H1 (cell line): ENCODE data around the gene KLHL3. TPM values are rescaled to one million over a fixed set of nuclear protein-coding genes. Genes with fewer than 3 reads are reported as not detected.

Source experiments
- CTCF ChIA-PET: fragments of 300-600 bp; sonication (Branson Sonifier 250); formaldehyde crosslinking; loops from one replicate; lab custom pipeline; 2021; ENCODE audit not compliant: partially characterized antibody; lab: Charles Lee
- POLR2A ChIA-PET: fragments of 300-600 bp; sonication (Branson Sonifier 250); formaldehyde crosslinking; loops from one replicate; lab custom pipeline; 2021; ENCODE audit warnings: inconsistent platforms; ENCODE audit not compliant: partially characterized antibody; lab: Charles Lee
- DNase-seq, 2 experiments: peaks; one replicate each; pipeline versions ENCODE4 v3.0.0 to v3.0.0-alpha.2; 2010 to 2022; ENCODE audit warnings: low spot score in 2 of 2, low read depth in 1 of 2, mixed read lengths in 1 of 2
- FAIRE-seq: peaks from 2 replicates; lab custom pipeline; 2011; peaks lifted over from hg19 to GRCh38; lab: Jason Lieb, UNC
- H2AFZ ChIP-seq: 2 replicates; pipeline ENCODE4 v1.8.1; 2012; ENCODE audit warnings: low read length, inconsistent platforms
- H2AK5ac ChIP-seq: 2 replicates; pipeline ENCODE4 v1.6.1; 2013; ENCODE audit warnings: low read depth, low read length
- H2BK120ac ChIP-seq: replicated peaks from 2 replicates; pipeline ENCODE3; 2013; ENCODE audit warnings: low read depth, low read length, inconsistent platforms
- H2BK12ac ChIP-seq: 2 replicates; pipeline ENCODE4 v1.6.1; 2013; ENCODE audit warnings: low read depth, low read length
- H2BK15ac ChIP-seq: 2 replicates; pipeline ENCODE4 v1.6.1; 2013; ENCODE audit warnings: low read length
- H2BK20ac ChIP-seq: 2 replicates; pipeline ENCODE4 v1.6.1; 2013; ENCODE audit warnings: low read length
- H2BK5ac ChIP-seq: 2 replicates; pipeline ENCODE4 v1.6.1; 2013; ENCODE audit warnings: low read depth, low read length
- H3K14ac ChIP-seq: 2 replicates; pipeline ENCODE4 v1.6.1; 2013; ENCODE audit warnings: inconsistent platforms; ENCODE audit not compliant: insufficient read length
- H3K18ac ChIP-seq: 2 replicates; pipeline ENCODE4 v1.6.1; 2013; ENCODE audit warnings: low read length; ENCODE audit errors: extremely low read depth
- H3K23ac ChIP-seq: 2 replicates; pipeline ENCODE4 v1.6.1; 2013; ENCODE audit warnings: inconsistent platforms; ENCODE audit not compliant: insufficient read length
- H3K23me2 ChIP-seq: 2 replicates; pipeline ENCODE4 v1.6.1; 2013; ENCODE audit warnings: low read depth, low read length
- H3K27ac ChIP-seq: 2 replicates; pipeline ENCODE4 v1.6.1; 2011; ENCODE audit warnings: low read depth, low read length, inconsistent platforms
- H3K27me3 ChIP-seq, 4 experiments: replicated peaks in 1 of 4; 1 replicate in 1 of 4; 2 replicates in 3 of 4; pipeline versions ENCODE4 v1.6.1 to v1.8.1; 2011 to 2013; ENCODE audit warnings: low read length in 3 of 4, mild to moderate bottlenecking in 3 of 4, inconsistent platforms in 2 of 4, mixed read lengths in 2 of 4, moderate library complexity in 1 of 4; ENCODE audit not compliant: control insufficient read depth in 3 of 4, insufficient read depth in 3 of 4; ENCODE audit errors: extremely low read depth in 1 of 4
- H3K36me3 ChIP-seq, 4 experiments: 2 replicates each; pipeline versions ENCODE4 v1.6.1 to v1.8.1; 2011 to 2013; ENCODE audit warnings: mild to moderate bottlenecking in 4 of 4, low read length in 3 of 4, moderate library complexity in 2 of 4, control low read depth in 1 of 4, inconsistent platforms in 1 of 4; ENCODE audit not compliant: insufficient read depth in 4 of 4, control insufficient read depth in 2 of 4
- H3K4ac ChIP-seq: replicated peaks from 2 replicates; pipeline ENCODE3; 2013; ENCODE audit warnings: low read length, low read depth, mixed read lengths, inconsistent platforms; ENCODE audit not compliant: insufficient read length
- H3K4me1 ChIP-seq, 4 experiments: replicated peaks in 1 of 4; 1 replicate in 1 of 4; 2 replicates in 3 of 4; pipeline versions ENCODE4 v1.6.1 to v1.8.1; 2011 to 2013; ENCODE audit warnings: low read length in 3 of 4, inconsistent platforms in 2 of 4, mixed read lengths in 1 of 4; ENCODE audit not compliant: insufficient read depth in 4 of 4, control insufficient read depth in 3 of 4
- H3K4me2 ChIP-seq, 2 experiments: 2 replicates each; pipeline versions ENCODE4 v1.6.1 to v1.8.1; 2011 to 2013; ENCODE audit warnings: low read depth in 2 of 2, low read length in 2 of 2, control low read depth in 1 of 2, inconsistent platforms in 1 of 2, mild to moderate bottlenecking in 1 of 2; ENCODE audit not compliant: insufficient read depth in 1 of 2
- H3K4me3 ChIP-seq, 4 experiments: fragments of 200-600, 300-600 bp in 1 of 4; sonication (generic), shearing (Covaris generic), sonication (Bioruptor Twin) in 1 of 4; 2 replicates each; pipeline versions ENCODE4 v1.5.1 to v1.8.1; 2011 to 2016; ENCODE audit warnings: low read length in 4 of 4, low read depth in 3 of 4, control low read depth in 2 of 4, inconsistent platforms in 2 of 4, mild to moderate bottlenecking in 2 of 4, mixed read lengths in 1 of 4, moderate library complexity in 1 of 4; ENCODE audit not compliant: insufficient read depth in 2 of 4; ENCODE audit errors: extremely low read depth in 1 of 4
- H3K56ac ChIP-seq: replicated peaks from 2 replicates; pipeline ENCODE3; 2013; ENCODE audit warnings: low read depth, mild to moderate bottlenecking, mixed read lengths, low read length, inconsistent platforms; ENCODE audit not compliant: insufficient read length
- H3K79me1 ChIP-seq: 2 replicates; pipeline ENCODE4 v1.6.1; 2013; ENCODE audit warnings: low read depth, low read length, control low read depth
- H3K79me2 ChIP-seq, 2 experiments: 2 replicates each; pipeline versions ENCODE4 v1.6.1 to v1.8.1; 2012 to 2013; ENCODE audit warnings: low read length in 2 of 2, mild to moderate bottlenecking in 2 of 2, inconsistent platforms in 1 of 2; ENCODE audit not compliant: insufficient read depth in 2 of 2, control insufficient read depth in 1 of 2
- H3K9ac ChIP-seq, 4 experiments: replicated peaks in 1 of 4; 1 replicate in 1 of 4; 2 replicates in 3 of 4; pipeline versions ENCODE4 v1.6.1 to v1.8.1; 2011 to 2013; ENCODE audit warnings: low read depth in 3 of 4, low read length in 3 of 4, control low read depth in 2 of 4, mild to moderate bottlenecking in 2 of 4, moderate library complexity in 2 of 4, inconsistent platforms in 1 of 4; ENCODE audit errors: extremely low read depth in 1 of 4
- H3K9me3 ChIP-seq, 2 experiments: 2 replicates each; pipeline versions ENCODE4 v1.6.1 to v1.8.1; 2012 to 2013; ENCODE audit warnings: mild to moderate bottlenecking in 2 of 2, moderate library complexity in 2 of 2, control low read depth in 1 of 2, inconsistent platforms in 1 of 2, low read depth in 1 of 2, low read length in 1 of 2, mixed read lengths in 1 of 2; ENCODE audit not compliant: insufficient read depth in 2 of 2
- H4K20me1 ChIP-seq, 2 experiments: replicated peaks in 1 of 2; 2 replicates each; pipeline versions ENCODE3 to v1.8.1; 2011 to 2013; ENCODE audit warnings: inconsistent platforms in 2 of 2, low read length in 2 of 2, mild to moderate bottlenecking in 1 of 2; ENCODE audit not compliant: insufficient read depth in 2 of 2, control insufficient read depth in 1 of 2
- H4K5ac ChIP-seq: 2 replicates; pipeline ENCODE4 v1.6.1; 2013; ENCODE audit warnings: low read length, low read depth, mixed read lengths, inconsistent platforms; ENCODE audit not compliant: insufficient read length
- H4K8ac ChIP-seq: 2 replicates; pipeline ENCODE4 v1.8.0; 2013; ENCODE audit warnings: mild to moderate bottlenecking, moderate library complexity, low read length, inconsistent platforms; ENCODE audit not compliant: insufficient read depth; ENCODE audit errors: extremely low read depth
- H4K91ac ChIP-seq: replicated peaks from 2 replicates; pipeline ENCODE3; 2013; ENCODE audit warnings: low read length, mixed read lengths, inconsistent platforms; ENCODE audit not compliant: insufficient read length
- CHD2 ChIP-seq: IDR thresholded peaks from 2 replicates; pipeline ENCODE4 v1.6.1; 2012; ENCODE audit warnings: low read length, improper control_type of control experiment
- KDM4A ChIP-seq: IDR thresholded peaks from one replicate; pipeline ENCODE4 v1.7.1; 2012; ENCODE audit warnings: low read depth, mild to moderate bottlenecking, moderate library complexity, low read length, inconsistent platforms; ENCODE audit not compliant: severe bottlenecking
- WGBS, 2 experiments: shearing (Covaris generic) in 1 of 2; methylation state at CpG; one replicate each; pipeline versions ENCODE4 v1.1.6 to v1.1.7; 2013 to 2015; ENCODE audit warnings: low lambda C conversion rate in 2 of 2, mixed read lengths in 2 of 2, inconsistent platforms in 1 of 2, low coverage in 1 of 2, missing lambda C conversion rate in 1 of 2; ENCODE audit not compliant: insufficient replicate concordance in 2 of 2, insufficient coverage in 1 of 2, insufficient read length in 1 of 2; ENCODE audit errors: extremely low coverage in 1 of 2, missing lambda C conversion rate in 1 of 2; 5-methylcytosine and 5-hydroxymethylcytosine counted together
- polyA plus RNA-seq, 7 experiments: library from polyadenylated mRNA; depleted of rRNA in 3 of 7; stranded (reverse) in 5 of 7; unstranded in 2 of 7; fragments of >200 nt in 5 of 7; fragments of 200-250 nt in 2 of 7; gene quantifications; 1 replicate in 5 of 7; 2 replicates in 1 of 7; 4 replicates in 1 of 7; pipeline versions ENCODE4 v1.2.1 to v1.2.3, GENCODE V29; 2011 to 2013; ENCODE audit warnings: missing spikeins in 2 of 7, mixed read lengths in 2 of 7
- total RNA-seq: library from RNA; stranded (reverse); fragmentation: NEBNext Ultra II Directional; extraction: Animal tissue kit (Norgen Biotek cat#: 25700); gene quantifications from 2 replicates; pipeline ENCODE4 v1.2.1, GENCODE V29; 2021
- TF ChIP-seq, protein P1 (sequence below): IDR thresholded peaks from 2 replicates; pipeline ENCODE4 v1.6.1; 2012; ENCODE audit warnings: inconsistent platforms

Gene KLHL3
- total and polyA plus RNA-seq, 2 of the 8 experiments (the other 6 are each of a cell fraction or from before 2014, with no cell fraction given) = 7.4 to 13.7 TPM

DNA sequence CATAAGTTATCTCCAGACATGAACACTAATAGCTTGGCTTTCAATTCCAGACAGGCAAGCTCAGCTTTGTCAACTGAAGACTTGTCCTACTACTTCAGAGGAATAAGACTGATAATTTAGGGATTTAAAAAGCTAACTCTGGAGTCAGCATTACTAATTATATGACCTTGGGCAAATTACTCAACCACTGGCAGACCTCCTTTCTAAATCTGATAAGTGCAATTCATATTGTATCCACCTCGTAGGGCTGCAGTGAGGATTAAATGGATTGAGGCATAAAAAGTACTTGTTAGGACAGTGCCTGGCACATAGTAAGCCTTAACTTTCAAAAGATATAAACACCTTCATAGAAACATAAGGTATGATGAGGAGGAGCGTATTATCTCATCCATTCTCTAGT lies 104.4 kb downstream of the KLHL3 start:
- Histone ChIP-seq H2BK12ac (no peak overlapping the region), H3K23ac (no peak overlapping the region), H2BK20ac (no peak overlapping the region), H2BK120ac (no peak overlapping the region), H2AFZ (no peak overlapping the region), H4K8ac (no peak overlapping the region), H3K79me2 (no peaks in the 10 kb centered on the region), H4K5ac (no peak overlapping the region), H3K14ac (no peak overlapping the region), H3K9me3 (no peaks in the 10 kb centered on the region), H3K27me3 (no peaks in the 10 kb centered on the region), H3K56ac (no peak overlapping the region), H4K20me1 (peaks cover 1 to 3% of the 10 kb centered on the region in 2 experiments), H3K4me1 (peaks cover 3 to 6% (median 4%) of the 10 kb centered on the region in 4 experiments; a peak in 6 of 7 replicates), H2AK5ac (no peak overlapping the region), H3K18ac (no peak overlapping the region), H2BK5ac (no peak overlapping the region), H3K4me2 (no peak overlapping the region), H3K4me3 (no peak overlapping the region), H3K4ac (no peak overlapping the region), H3K23me2 (no peaks in the 10 kb centered on the region), H3K9ac (no peak overlapping the region), H4K91ac (no peak overlapping the region), H2BK15ac (no peak overlapping the region), H3K27ac (no peak overlapping the region), H3K36me3 (no peaks in the 10 kb centered on the region), H3K79me1 (no peaks in the 10 kb centered on the region)
- POLR2A ChIA-PET = no interaction called here
- no peak for FAIRE-seq
- DNase-seq = no peak
- TF ChIP-seq, protein P1, sequence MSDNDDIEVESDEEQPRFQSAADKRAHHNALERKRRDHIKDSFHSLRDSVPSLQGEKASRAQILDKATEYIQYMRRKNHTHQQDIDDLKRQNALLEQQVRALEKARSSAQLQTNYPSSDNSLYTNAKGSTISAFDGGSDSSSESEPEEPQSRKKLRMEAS = no peak
- TF ChIP-seq KDM4A (no peak), CHD2 (no peak)
- CTCF ChIA-PET = interaction anchor here (0.6 to 3.3 kb wide), 9 partner anchors 11 to 179 kb away, joined by 3 to 19 read pairs (median 3); partner anchors contain the start of genes HNRNPA0 and KLHL3
- 95% methylated on average over 2 of the region's 2 CpGs; no CpG with 5 or more reads in 1 of the 2 experiments for WGBS, 2 experiments
